Spinal cord (tissue), 10 donors: ENCODE data around the gene CYB5A. TPM values are rescaled to one million over a fixed set of nuclear protein-coding genes. Genes with fewer than 3 reads are reported as not detected.

Experiments
- DNase-seq, 6 donors: peaks; one replicate each; pipeline versions ENCODE4 v3.0.0 to v3.0.0-alpha.2; 2013 to 2015; ENCODE audit warnings: low spot score in 6 of 6, low read depth in 4 of 6
- H3K27ac ChIP-seq: one replicate; pipeline ENCODE4 v1.5.1; 2013; ENCODE audit warnings: low read depth, low read length, control low read depth
- H3K27me3 ChIP-seq: one replicate; pipeline ENCODE4 v1.6.1; 2013; ENCODE audit warnings: low read length; ENCODE audit not compliant: control insufficient read depth, insufficient read depth
- H3K36me3 ChIP-seq: one replicate; pipeline ENCODE4 v1.6.1; 2013; ENCODE audit warnings: low read length; ENCODE audit not compliant: control insufficient read depth, insufficient read depth
- H3K4me1 ChIP-seq: one replicate; pipeline ENCODE4 v1.6.1; 2013; ENCODE audit warnings: low read length; ENCODE audit not compliant: control insufficient read depth, insufficient read depth
- H3K4me3 ChIP-seq: one replicate; pipeline ENCODE4 v1.5.1; 2013; ENCODE audit warnings: low read depth, low read length, control low read depth
- H3K9me3 ChIP-seq: one replicate; pipeline ENCODE4 v1.6.1; 2013; ENCODE audit warnings: low read length; ENCODE audit not compliant: control insufficient read depth, insufficient read depth
- WGBS: methylation state at CpG from one replicate; pipeline ENCODE4 v1.1.5; 2013; ENCODE audit warnings: missing lambda C conversion rate; ENCODE audit not compliant: insufficient coverage; 5-methylcytosine and 5-hydroxymethylcytosine counted together
- polyA plus RNA-seq, 2 donors: library from polyadenylated mRNA; unstranded; fragments of 120-200 nt; gene quantifications; one replicate each; pipeline ENCODE4 v1.2.1, GENCODE V29; 2013; ENCODE audit not compliant: insufficient read length in 2 of 2
- total RNA-seq, 2 donors: library from RNA; depleted of rRNA in 1 of 2; stranded (reverse); fragments of 120-200 nt in 1 of 2; fragments of >200 nt in 1 of 2; gene quantifications; one replicate each; pipeline versions ENCODE4 v1.2.3 to v1.2.4, GENCODE V29; 2013 to 2014
- donor health status: healthy.

The CYB5A gene
- total and polyA plus RNA-seq, 4 donors: 36.2 to 95.7 (median 63.4) TPM

GRCh38 chr18:74256190-74256589, 35.6 kb downstream of the CYB5A start:
- no peaks in the 10 kb centered on the region for H3K4me1 ChIP-seq
- peaks cover 2% of the 10 kb centered on the region for H3K36me3 ChIP-seq
- peak in 2 of 6 donors; percentile 19 to 33 for DNase-seq
- H3K4me3 ChIP-seq: no peak overlapping the region
- H3K27me3 ChIP-seq: no peaks in the 10 kb centered on the region
- no peak overlapping the region for H3K27ac ChIP-seq
- 16% methylated on average over 4 of the region's 5 CpGs for WGBS
- H3K9me3 ChIP-seq: no peaks in the 10 kb centered on the region

GRCh38 chr18:74255131-74255616, 36.6 kb downstream of the CYB5A start:
- DNase-seq: no peak
- Histone ChIP-seq H3K36me3 (peaks cover 7% of the 10 kb centered on the region), H3K4me3 (no peak overlapping the region), H3K27me3 (no peaks in the 10 kb centered on the region), H3K4me1 (no peaks in the 10 kb centered on the region), H3K9me3 (no peaks in the 10 kb centered on the region), H3K27ac (no peak overlapping the region)
- 74% methylated on average over 3 of the region's 4 CpGs for WGBS

GRCh38 chr18:74252039-74252395, 39.7 kb downstream of the CYB5A start:
- Histone ChIP-seq H3K27me3 (no peaks in the 10 kb centered on the region), H3K9me3 (no peaks in the 10 kb centered on the region), H3K4me1 (no peaks in the 10 kb centered on the region), H3K27ac (no peak overlapping the region), H3K36me3 (peaks cover 9% of the 10 kb centered on the region), H3K4me3 (no peak overlapping the region)
- no CpG with 5 or more reads among the region's 4 CpGs for WGBS
- DNase-seq: no peak

GRCh38 chr18:74251297-74252038, 40.3 kb downstream of the CYB5A start:
- no peak for DNase-seq
- Histone ChIP-seq H3K27ac (no peak overlapping the region), H3K36me3 (peaks cover 9% of the 10 kb centered on the region), H3K4me1 (no peaks in the 10 kb centered on the region), H3K9me3 (no peaks in the 10 kb centered on the region), H3K27me3 (no peaks in the 10 kb centered on the region), H3K4me3 (no peak overlapping the region)
- 55% methylated on average over 1 of the region's 4 CpGs for WGBS

- Histone ChIP-seq H3K27me3 (no peaks in the 10 kb centered on the region), H3K4me3 (no peak overlapping the region), H3K9me3 (no peaks in the 10 kb centered on the region), H3K36me3 (peaks cover 7% of the 10 kb centered on the region), H3K4me1 (no peaks in the 10 kb centered on the region), H3K27ac (no peak overlapping the region)
- WGBS: 97% methylated on average over 10 of the region's 12 CpGs
- DNase-seq: no peak
Observed at GRCh38 chr18:74250131-74250530, 41.6 kb downstream of the CYB5A start.

- Histone ChIP-seq H3K4me3 (no peak overlapping the region), H3K4me1 (no peaks in the 10 kb centered on the region), H3K9me3 (no peaks in the 10 kb centered on the region), H3K27ac (no peak overlapping the region), H3K27me3 (no peaks in the 10 kb centered on the region), H3K36me3 (peaks cover 7% of the 10 kb centered on the region)
- no peak for DNase-seq
- no CpG with 5 or more reads among the region's 11 CpGs for WGBS
Observed at GRCh38 chr18:74249181-74249968, 42.4 kb downstream of the CYB5A start.

- H3K27me3 ChIP-seq: no peaks in the 10 kb centered on the region
- H3K27ac ChIP-seq: no peak overlapping the region
- WGBS: no CpG with 5 or more reads among the region's 4 CpGs
- H3K9me3 ChIP-seq: no peaks in the 10 kb centered on the region
- DNase-seq: no peak
- no peaks in the 10 kb centered on the region for H3K4me1 ChIP-seq
- no peak overlapping the region for H3K4me3 ChIP-seq
- H3K36me3 ChIP-seq: peaks cover 7% of the 10 kb centered on the region
Observed at GRCh38 chr18:74248595-74248994, 43.2 kb downstream of the CYB5A start.

- Histone ChIP-seq H3K9me3 (no peaks in the 10 kb centered on the region), H3K4me3 (no peak overlapping the region), H3K4me1 (no peaks in the 10 kb centered on the region), H3K27ac (no peak overlapping the region), H3K36me3 (peaks cover 7% of the 10 kb centered on the region), H3K27me3 (no peaks in the 10 kb centered on the region)
- no peak for DNase-seq
- 100% methylated on average over 5 of the region's 6 CpGs for WGBS
Observed at GRCh38 chr18:74248189-74248588, 43.6 kb downstream of the CYB5A start.

GRCh38 chr18:74244554-74244953, 47.2 kb downstream of the CYB5A start:
- no peaks in the 10 kb centered on the region for H3K9me3 ChIP-seq
- H3K4me3 ChIP-seq: no peak overlapping the region
- H3K4me1 ChIP-seq: no peaks in the 10 kb centered on the region
- no CpG with 5 or more reads among the region's 2 CpGs for WGBS
- no peak overlapping the region for H3K27ac ChIP-seq
- no peaks in the 10 kb centered on the region for H3K27me3 ChIP-seq
- DNase-seq: no peak
- H3K36me3 ChIP-seq: no peaks in the 10 kb centered on the region

GRCh38 chr18:74243127-74243526, 48.6 kb downstream of the CYB5A start:
- no peak overlapping the region for H3K4me3 ChIP-seq
- WGBS: 50% methylated on average over 1 of the region's 4 CpGs
- no peaks in the 10 kb centered on the region for H3K4me1 ChIP-seq
- no peak overlapping the region for H3K27ac ChIP-seq
- no peaks in the 10 kb centered on the region for H3K27me3 ChIP-seq
- no peak for DNase-seq
- no peaks in the 10 kb centered on the region for H3K9me3 ChIP-seq
- H3K36me3 ChIP-seq: no peaks in the 10 kb centered on the region
